GM23338 (cell line): ENCODE data around the gene SLC39A11. TPM values are rescaled to one million over a fixed set of nuclear protein-coding genes. Genes with fewer than 3 reads are reported as not detected.

ENCODE experiments used
- ATAC-seq: fragments of 200-7000 bp; cut with Tn5 transposase; 3 replicates; pipeline ENCODE4 v1.9.1; 2020
- DNase-seq: peaks from one replicate; pipeline ENCODE4 v3.0.0-alpha.2; 2015; ENCODE audit warnings: low spot score
- H2AFZ ChIP-seq: fragments of 200-600 bp; sonication (generic); 2 replicates; pipeline ENCODE4 v1.8.0; 2016; ENCODE audit warnings: antibody characterized with exemption, mild to moderate bottlenecking, moderate library complexity
- H3F3A ChIP-seq: fragments of 200-600 bp; sonication (generic); replicated peaks from 2 replicates; pipeline ENCODE4 v1.8.0; 2017; ENCODE audit warnings: antibody characterized with exemption, mixed run types, low read depth
- H3K27ac ChIP-seq: fragments of 200-600 bp; sonication (generic); 2 replicates; pipeline ENCODE4 v1.6.1; 2016; ENCODE audit warnings: low read depth
- H3K27me3 ChIP-seq: fragments of 200-600 bp; sonication (generic); 2 replicates; pipeline ENCODE4 v1.8.0; 2016; ENCODE audit warnings: mild to moderate bottlenecking, mixed run types, moderate library complexity; ENCODE audit not compliant: insufficient read depth
- H3K36me3 ChIP-seq: fragments of 200-600 bp; sonication (generic); 2 replicates; pipeline ENCODE4 v1.8.0; 2016; ENCODE audit warnings: mild to moderate bottlenecking; ENCODE audit not compliant: insufficient read depth
- H3K4me1 ChIP-seq: fragments of 200-600 bp; sonication (generic); 2 replicates; pipeline ENCODE4 v1.8.0; 2016; ENCODE audit warnings: mild to moderate bottlenecking, moderate library complexity; ENCODE audit not compliant: insufficient read depth
- H3K4me2 ChIP-seq: fragments of 200-600 bp; sonication (generic); 2 replicates; pipeline ENCODE4 v1.7.1; 2017; ENCODE audit warnings: mixed run types
- H3K4me3 ChIP-seq: fragments of 200-600 bp; sonication (generic); 2 replicates; pipeline ENCODE4 v1.6.1; 2016; ENCODE audit warnings: mixed run types
- H3K79me2 ChIP-seq: fragments of 200-600 bp; sonication (generic); replicated peaks from 2 replicates; pipeline ENCODE4 v1.8.0; 2017; ENCODE audit warnings: mild to moderate bottlenecking; ENCODE audit not compliant: insufficient read depth
- H3K9me2 ChIP-seq: fragments of 200-600 bp; sonication (generic); 2 replicates; pipeline ENCODE4 v1.8.0; 2017; ENCODE audit not compliant: insufficient read depth
- H4K20me1 ChIP-seq: fragments of 200-600 bp; sonication (generic); replicated peaks from 2 replicates; pipeline ENCODE4 v1.8.0; 2017; ENCODE audit warnings: mild to moderate bottlenecking; ENCODE audit not compliant: insufficient read depth
- H3K27ac Mint-ChIP-seq: 2 replicates; pipeline ENCODE4 v1.8.0; 2020; ENCODE audit warnings: inconsistent platforms, mild to moderate bottlenecking, moderate library complexity, mixed read lengths
- H3K27me3 Mint-ChIP-seq: 3 replicates; pipeline ENCODE4 v1.8.0; 2022; ENCODE audit warnings: low read depth, mild to moderate bottlenecking, moderate library complexity, mixed read lengths, inconsistent platforms; ENCODE audit not compliant: insufficient read depth, poor library complexity
- H3K36me3 Mint-ChIP-seq: 3 replicates; pipeline ENCODE4 v1.8.0; 2021; ENCODE audit warnings: low read depth, mild to moderate bottlenecking, inconsistent platforms, moderate library complexity, mixed read lengths
- H3K4me1 Mint-ChIP-seq: 3 replicates; pipeline ENCODE4 v1.8.0; 2020; ENCODE audit warnings: mild to moderate bottlenecking, inconsistent platforms, mixed read lengths
- H3K4me3 Mint-ChIP-seq: 3 replicates; pipeline ENCODE4 v1.8.0; 2021; ENCODE audit warnings: moderate library complexity, mild to moderate bottlenecking, inconsistent platforms, mixed read lengths
- H3K9me3 Mint-ChIP-seq: 3 replicates; pipeline ENCODE4 v1.8.0; 2020; ENCODE audit warnings: moderate library complexity, mild to moderate bottlenecking, inconsistent platforms, mixed read lengths
- CREB1 ChIP-seq: fragments of 250-450 bp; sonication (Bioruptor Pico); IDR thresholded peaks from 2 replicates; pipeline ENCODE4 v1.5.0; 2020; ENCODE audit warnings: low read depth, mild to moderate bottlenecking, moderate library complexity
- CTCF ChIP-seq, 2 experiments: fragments of 200-600 bp in 1 of 2; sonication (generic) in 1 of 2; conservative IDR thresholded peaks; 2 replicates each; pipeline versions ENCODE4 v1.5.1 to v1.6.1; 2016 to 2017; ENCODE audit warnings: antibody characterized with exemption in 2 of 2, low read depth in 2 of 2, mild to moderate bottlenecking in 2 of 2, moderate library complexity in 1 of 2
- ETS1 ChIP-seq: IDR thresholded peaks from 2 replicates; pipeline ENCODE4 v1.6.1; 2016; ENCODE audit warnings: antibody characterized with exemption
- EZH2 ChIP-seq: fragments of 200-600 bp; sonication (generic); IDR thresholded peaks from one replicate; pipeline ENCODE4 v1.8.0; 2017; ENCODE audit warnings: antibody characterized with exemption, mild to moderate bottlenecking, low read depth; ENCODE audit not compliant: unreplicated experiment
- EZH2phosphoT487 ChIP-seq: fragments of 200-600 bp; sonication (generic); IDR thresholded peaks from one replicate; pipeline ENCODE4 v1.8.1; 2018; ENCODE audit warnings: antibody characterized with exemption; ENCODE audit not compliant: unreplicated experiment
- JUNB ChIP-seq: IDR thresholded peaks from one replicate; pipeline ENCODE4 v1.6.1; 2016; ENCODE audit warnings: antibody characterized with exemption; ENCODE audit not compliant: unreplicated experiment
- NANOG ChIP-seq: IDR thresholded peaks from 2 replicates; pipeline ENCODE4 v1.6.1; 2016; ENCODE audit warnings: antibody characterized with exemption, borderline replicate concordance
- POLR2AphosphoS5 ChIP-seq: IDR thresholded peaks from 2 replicates; pipeline ENCODE4 v1.6.1; 2016; ENCODE audit warnings: antibody characterized with exemption, low read depth
- REST ChIP-seq: IDR thresholded peaks from one replicate; pipeline ENCODE4 v1.6.1; 2018; ENCODE audit warnings: antibody characterized with exemption; ENCODE audit not compliant: unreplicated experiment
- STAT1 ChIP-seq: IDR thresholded peaks from one replicate; pipeline ENCODE4 v1.6.1; 2016; ENCODE audit warnings: antibody characterized with exemption; ENCODE audit not compliant: unreplicated experiment
- ZNF114 ChIP-seq: fragments of 250-450 bp; sonication (Bioruptor Pico); IDR thresholded peaks from 2 replicates; pipeline ENCODE4 v1.5.0; 2020; ENCODE audit warnings: mild to moderate bottlenecking, moderate library complexity
- ZNF331 ChIP-seq: fragments of 250-450 bp; sonication (Bioruptor Pico); IDR thresholded peaks from 2 replicates; pipeline ENCODE4 v1.5.0; 2020; ENCODE audit warnings: low read depth, mild to moderate bottlenecking, moderate library complexity
- ZNF462 ChIP-seq: fragments of 250-450 bp; sonication (Bioruptor Pico); IDR thresholded peaks from 2 replicates; pipeline ENCODE4 v1.5.0; 2020; ENCODE audit warnings: mild to moderate bottlenecking, moderate library complexity
- polyA plus RNA-seq: library from polyadenylated mRNA; unstranded; fragments of >200 nt; fragmentation: Nextera tagmentation; extraction: Ambion mirVana; gene quantifications from 2 replicates; pipeline ENCODE4 v1.2.1, GENCODE V29; 2016
- total RNA-seq: library from RNA; depleted of rRNA; stranded (reverse); fragments of >200 nt; shearing (Covaris generic); gene quantifications from 2 replicates; pipeline ENCODE4 v1.2.3, GENCODE V29; 2014

SLC39A11 gene
- total and polyA plus RNA-seq, 2 experiments from 2014 or later: 10.8 to 18.1 TPM

GRCh38 chr17:72613396-72613795 is 479.1 kb downstream of the SLC39A11 start:
- Histone ChIP-seq H2AFZ (peak overlapping the region; percentile 56; the same call in 1 of the 2 replicates), H3K27me3 (no peaks in the 10 kb centered on the region), H4K20me1 (no peaks in the 10 kb centered on the region), H3K4me2 (no peak overlapping the region), H3K36me3 (no peaks in the 10 kb centered on the region), H3F3A (no peaks in the 10 kb centered on the region), H3K9me2 (no peaks in the 10 kb centered on the region), H3K79me2 (no peaks in the 10 kb centered on the region), H3K4me1 (0 out of 2 replicates have a peak, but pooled peaks cover 8% of the 10 kb centered on the region), H3K27ac (no peak overlapping the region), H3K4me3 (no peak overlapping the region)
- H3K36me3 Mint-ChIP-seq: no peaks in the 10 kb centered on the region
- H3K4me1 Mint-ChIP-seq: peaks cover 21% of the 10 kb centered on the region; the same call in 2 of the 3 replicates
- H3K9me3 Mint-ChIP-seq: peaks cover 2% of the 10 kb centered on the region; the same call in 1 of the 3 replicates
- TF ChIP-seq NANOG (no peak), CREB1 (CRISPR knock-in tag) (no peak), EZH2 (no peak), ZNF114 (CRISPR knock-in tag) (no peak), ETS1 (no peak), ZNF462 (CRISPR knock-in tag) (no peak), REST (no peak), EZH2phosphoT487 (no peak), JUNB (no peak), CTCF (conservative IDR thresholded peaks at IDR 0.05; ENCODE audit: low read depth in 2 of 2) (no peak), POLR2AphosphoS5 (no peak), ZNF331 (no peak), STAT1 (no peak)
- ATAC-seq: no peak
- H3K27ac Mint-ChIP-seq: no peak overlapping the region
- H3K4me3 Mint-ChIP-seq: no peak overlapping the region
- peaks cover 7% of the 10 kb centered on the region for H3K27me3 Mint-ChIP-seq
- DNase-seq: no peak
